DMS 273 treated with DMSO at 0.1 percent for 48 hours (cell line): ENCODE data around the gene ANKRD17.
"Not testable (repeated sequence)": the region's sequence is repeated elsewhere in the genome, so short reads cannot be mapped to it uniquely, and the experiment has no call there.

Experiments
- DNase-seq: peaks from one replicate; lab custom pipeline; 2025; lab: John Stamatoyannopoulos, UW

ANKRD17 gene

GRCh38 chr4:73244945-73245601 is 13.5 kb downstream of the ANKRD17 start:
- no peak for DNase-seq

- DNase-seq: no peak
Measured at GRCh38 chr4:73237044-73237443, 21.6 kb downstream of the ANKRD17 start.

- no peak for DNase-seq
Measured at GRCh38 chr4:73236151-73236550, 22.4 kb downstream of the ANKRD17 start.

- no peak for DNase-seq
Measured at GRCh38 chr4:73234712-73235111, 23.9 kb downstream of the ANKRD17 start.

- DNase-seq: no peak
Measured at GRCh38 chr4:73231518-73232487, 26.8 kb downstream of the ANKRD17 start.

GRCh38 chr4:73230865-73231517 is 27.6 kb downstream of the ANKRD17 start:
- DNase-seq: no peak

- not testable (repeated sequence) for DNase-seq
Measured at GRCh38 chr4:73228800-73229199, 29.8 kb downstream of the ANKRD17 start.

GRCh38 chr4:73224886-73225285 is 33.7 kb downstream of the ANKRD17 start:
- DNase-seq: no peak

- DNase-seq: no peak
Measured at GRCh38 chr4:73223258-73223650, 35.3 kb downstream of the ANKRD17 start.

- peak; percentile 78 for DNase-seq
Measured at GRCh38 chr4:73222466-73223257, 35.9 kb downstream of the ANKRD17 start.

GRCh38 chr4:73221734-73222133 is 36.9 kb downstream of the ANKRD17 start:
- DNase-seq: no peak

GRCh38 chr4:73220815-73221214 is 37.8 kb downstream of the ANKRD17 start:
- no peak for DNase-seq

GRCh38 chr4:73213916-73214653 is 44.5 kb downstream of the ANKRD17 start:
- no peak for DNase-seq

- no peak for DNase-seq
Measured at GRCh38 chr4:73212982-73213730, 45.4 kb downstream of the ANKRD17 start.

GRCh38 chr4:73211968-73212367 is 46.6 kb downstream of the ANKRD17 start:
- no peak for DNase-seq

- DNase-seq: no peak
Measured at GRCh38 chr4:73208376-73208775, 50.2 kb downstream of the ANKRD17 start.

GRCh38 chr4:73206236-73206635 is 52.4 kb downstream of the ANKRD17 start:
- no peak for DNase-seq

GRCh38 chr4:73205482-73205881 is 53.1 kb downstream of the ANKRD17 start:
- DNase-seq: no peak

GRCh38 chr4:73203976-73204375 is 54.6 kb downstream of the ANKRD17 start:
- DNase-seq: not testable (repeated sequence)

GRCh38 chr4:73197220-73197619 is 61.4 kb downstream of the ANKRD17 start:
- DNase-seq: no peak
